GM19372 (cell line): Measurements from ENCODE around the gene TUBG2.
A peak's percentile ranks its signal among the peaks of the same experiment; 100 is the strongest.

Source experiments
- ATAC-seq: cut with Tn5 transposase; IDR thresholded peaks from one replicate; pipeline ENCODE4 v1.9.1; 2021; ENCODE audit warnings: mild to moderate bottlenecking, low read depth, moderate library complexity; ENCODE audit not compliant: unreplicated experiment

TUBG2 gene

GRCh38 chr17:42692489-42692888 is 33.4 kb downstream of the TUBG2 start:
- no peak for ATAC-seq

- no peak for ATAC-seq
Observed at GRCh38 chr17:42694524-42694923, 35.4 kb downstream of the TUBG2 start.

- no peak for ATAC-seq
Observed at GRCh38 chr17:42695500-42695899, 36.4 kb downstream of the TUBG2 start.

- no peak for ATAC-seq
Observed at GRCh38 chr17:42697108-42697811, 38.2 kb downstream of the TUBG2 start.

- no peak for ATAC-seq
Observed at GRCh38 chr17:42698736-42699414, 39.8 kb downstream of the TUBG2 start.

GRCh38 chr17:42699415-42699740 is 40.3 kb downstream of the TUBG2 start:
- no peak for ATAC-seq

- no peak for ATAC-seq
Observed at GRCh38 chr17:42700586-42701289, 41.7 kb downstream of the TUBG2 start.

- no peak for ATAC-seq
Observed at GRCh38 chr17:42702446-42702845, 43.4 kb downstream of the TUBG2 start.

GRCh38 chr17:42704490-42704836 is 45.4 kb downstream of the TUBG2 start:
- ATAC-seq, result no peak

- ATAC-seq, result peak; percentile 78
Observed at GRCh38 chr17:42704837-42705494, 45.9 kb downstream of the TUBG2 start.

GRCh38 chr17:42706732-42707131 is 47.6 kb downstream of the TUBG2 start:
- no peak for ATAC-seq

GRCh38 chr17:42708588-42708987 is 49.5 kb downstream of the TUBG2 start:
- ATAC-seq, result no peak

GRCh38 chr17:42709561-42709960 is 50.5 kb downstream of the TUBG2 start:
- no peak for ATAC-seq
